HFFc6 (cell line): ENCODE data around the gene MAP1LC3B2. TPM values are rescaled to one million over a fixed set of nuclear protein-coding genes. Genes with fewer than 3 reads are reported as not detected.
A peak's percentile ranks its signal among the peaks of the same experiment; 100 is the strongest.

Experiments used
- DNase-seq: peaks from one replicate; pipeline ENCODE4 v3.0.0-alpha.2; 2018
- H3K27ac Mint-ChIP-seq: 2 replicates; pipeline ENCODE4 v1.8.0; 2020; ENCODE audit warnings: mild to moderate bottlenecking, mixed read lengths
- H3K27me3 Mint-ChIP-seq: 2 replicates; pipeline ENCODE4 v1.8.0; 2021; ENCODE audit warnings: mild to moderate bottlenecking, moderate library complexity, mixed read lengths; ENCODE audit not compliant: insufficient read depth
- H3K36me3 Mint-ChIP-seq: 2 replicates; pipeline ENCODE4 v1.8.0; 2021; ENCODE audit warnings: low read depth, mixed read lengths
- H3K4me1 Mint-ChIP-seq: 2 replicates; pipeline ENCODE4 v1.8.0; 2020; ENCODE audit warnings: low read depth, mixed read lengths
- H3K4me3 Mint-ChIP-seq: 2 replicates; pipeline ENCODE4 v1.8.0; 2020; ENCODE audit warnings: mild to moderate bottlenecking, moderate library complexity, mixed read lengths
- H3K9me3 Mint-ChIP-seq: 2 replicates; pipeline ENCODE4 v1.8.0; 2020; ENCODE audit warnings: mild to moderate bottlenecking, mixed read lengths
- total RNA-seq, 6 experiments: library from RNA; stranded (reverse); fragmentation: NEBNext Ultra II Directional; extraction: Animal tissue kit (Norgen Biotek cat#: 25700); gene quantifications; 2 replicates in 1 of 6; 3 replicates in 5 of 6; pipeline ENCODE4 v1.2.3, GENCODE V29; 2021
- TF ChIP-seq, protein P1 (sequence below): fragments of 200-600 bp; sonication (generic); IDR thresholded peaks from 2 replicates; pipeline ENCODE4 v1.5.0; 2021; ENCODE audit warnings: antibody characterized with exemption, mild to moderate bottlenecking

Gene MAP1LC3B2
- total RNA-seq, 6 experiments from 2014 or later = 1.7 to 3.7 (median 2.9) TPM

DNA sequence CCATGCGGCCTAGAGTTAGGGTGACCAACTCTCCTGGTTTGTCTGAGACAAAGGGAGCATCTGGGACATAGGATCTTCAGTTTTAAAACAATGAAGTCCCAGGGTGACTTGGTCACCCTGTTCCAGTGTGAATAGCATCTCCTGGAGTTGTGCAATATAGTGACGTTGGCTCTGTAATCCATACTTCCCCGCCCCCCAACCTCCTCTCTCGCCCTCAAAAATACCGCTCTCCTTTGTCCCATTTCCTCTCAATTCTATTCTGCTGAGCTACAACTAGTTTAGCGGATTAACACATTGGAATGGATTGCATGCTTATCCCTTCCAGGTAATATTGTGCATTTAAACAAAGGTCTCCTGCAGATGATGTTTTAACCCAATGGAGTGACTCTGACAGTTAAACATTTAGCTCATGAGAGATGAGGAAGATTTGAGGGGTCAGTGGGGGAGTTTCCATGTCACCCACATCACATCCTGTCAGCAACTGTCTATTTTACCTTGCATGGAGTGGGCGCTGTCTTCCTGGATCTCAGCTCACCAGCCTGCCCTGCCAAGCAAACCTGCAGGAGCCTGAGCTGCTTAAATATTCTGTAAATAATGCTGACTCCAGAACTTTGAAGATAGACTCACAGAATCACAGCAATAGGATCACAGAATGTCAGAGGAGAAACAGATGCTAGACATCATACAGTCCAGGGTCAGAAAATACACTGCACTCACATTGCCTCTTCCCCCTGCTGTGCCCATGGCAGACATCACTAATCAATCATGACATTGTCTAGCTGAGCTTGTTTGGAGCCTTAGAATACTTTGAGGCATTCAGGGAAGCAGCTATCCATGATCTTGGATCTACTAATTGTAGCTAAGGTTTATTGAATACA lies 43.0 kb downstream of the MAP1LC3B2 start:
- TF ChIP-seq, protein P1, sequence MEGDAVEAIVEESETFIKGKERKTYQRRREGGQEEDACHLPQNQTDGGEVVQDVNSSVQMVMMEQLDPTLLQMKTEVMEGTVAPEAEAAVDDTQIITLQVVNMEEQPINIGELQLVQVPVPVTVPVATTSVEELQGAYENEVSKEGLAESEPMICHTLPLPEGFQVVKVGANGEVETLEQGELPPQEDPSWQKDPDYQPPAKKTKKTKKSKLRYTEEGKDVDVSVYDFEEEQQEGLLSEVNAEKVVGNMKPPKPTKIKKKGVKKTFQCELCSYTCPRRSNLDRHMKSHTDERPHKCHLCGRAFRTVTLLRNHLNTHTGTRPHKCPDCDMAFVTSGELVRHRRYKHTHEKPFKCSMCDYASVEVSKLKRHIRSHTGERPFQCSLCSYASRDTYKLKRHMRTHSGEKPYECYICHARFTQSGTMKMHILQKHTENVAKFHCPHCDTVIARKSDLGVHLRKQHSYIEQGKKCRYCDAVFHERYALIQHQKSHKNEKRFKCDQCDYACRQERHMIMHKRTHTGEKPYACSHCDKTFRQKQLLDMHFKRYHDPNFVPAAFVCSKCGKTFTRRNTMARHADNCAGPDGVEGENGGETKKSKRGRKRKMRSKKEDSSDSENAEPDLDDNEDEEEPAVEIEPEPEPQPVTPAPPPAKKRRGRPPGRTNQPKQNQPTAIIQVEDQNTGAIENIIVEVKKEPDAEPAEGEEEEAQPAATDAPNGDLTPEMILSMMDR = no peak
- Mint-ChIP-seq H3K9me3 (no peaks in the 10 kb centered on the region), H3K36me3 (no peaks in the 10 kb centered on the region), H3K4me3 (no peak overlapping the region), H3K27ac (peak overlapping the region; percentile 58), H3K4me1 (peaks cover 70% of the 10 kb centered on the region), H3K27me3 (peaks cover 2% of the 10 kb centered on the region)
- no peak for DNase-seq

DNA sequence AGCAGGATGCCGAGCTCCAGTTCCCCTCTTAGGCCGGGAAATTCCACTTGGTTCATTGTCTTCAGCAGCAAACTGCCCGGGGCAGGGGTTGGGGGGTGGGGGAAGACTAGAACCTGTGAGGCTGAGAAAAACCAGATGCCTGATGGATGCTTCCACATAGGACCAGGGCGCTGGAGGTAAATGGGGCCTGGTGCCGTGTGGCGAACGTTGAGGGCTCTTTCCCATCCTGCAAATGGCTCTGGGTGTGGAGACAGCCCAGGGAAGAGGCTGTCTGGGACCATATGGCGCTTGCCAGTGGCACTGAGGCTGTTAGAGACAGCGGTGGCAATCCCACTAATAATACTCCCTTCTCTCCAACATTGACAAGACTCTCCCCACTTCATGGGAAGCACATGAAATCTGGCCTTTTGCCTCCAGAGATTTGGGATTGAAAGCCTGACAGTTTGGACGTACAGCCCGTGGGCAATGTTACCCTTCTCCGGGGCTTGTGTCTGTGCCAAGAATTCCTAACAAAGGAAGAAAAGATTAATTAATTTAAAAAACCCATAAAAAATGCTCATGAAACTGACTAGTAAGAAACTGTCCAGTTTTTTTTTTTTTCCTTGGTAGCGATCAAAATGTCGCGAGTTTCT lies 44.5 kb downstream of the MAP1LC3B2 start:
- Mint-ChIP-seq H3K27me3 (peaks cover 2% of the 10 kb centered on the region), H3K4me3 (no peak overlapping the region; the same call in 1 of the 2 replicates), H3K4me1 (peaks cover 60% of the 10 kb centered on the region), H3K9me3 (no peaks in the 10 kb centered on the region), H3K36me3 (no peaks in the 10 kb centered on the region), H3K27ac (no peak overlapping the region)
- no peak for DNase-seq
- TF ChIP-seq, protein P1 = no peak

- H3K27me3 Mint-ChIP-seq = peaks cover 2% of the 10 kb centered on the region
- no peak for DNase-seq
- H3K4me1 Mint-ChIP-seq = peaks cover 53% of the 10 kb centered on the region
- H3K4me3 Mint-ChIP-seq = peak overlapping the region; percentile 83
- H3K27ac Mint-ChIP-seq = no peak overlapping the region
- no peaks in the 10 kb centered on the region for H3K9me3 Mint-ChIP-seq
- H3K36me3 Mint-ChIP-seq = no peaks in the 10 kb centered on the region
- TF ChIP-seq, protein P1 = no peak
Observed at GRCh38 chr12:116604178-116604895, 45.2 kb downstream of the MAP1LC3B2 start.

DNA sequence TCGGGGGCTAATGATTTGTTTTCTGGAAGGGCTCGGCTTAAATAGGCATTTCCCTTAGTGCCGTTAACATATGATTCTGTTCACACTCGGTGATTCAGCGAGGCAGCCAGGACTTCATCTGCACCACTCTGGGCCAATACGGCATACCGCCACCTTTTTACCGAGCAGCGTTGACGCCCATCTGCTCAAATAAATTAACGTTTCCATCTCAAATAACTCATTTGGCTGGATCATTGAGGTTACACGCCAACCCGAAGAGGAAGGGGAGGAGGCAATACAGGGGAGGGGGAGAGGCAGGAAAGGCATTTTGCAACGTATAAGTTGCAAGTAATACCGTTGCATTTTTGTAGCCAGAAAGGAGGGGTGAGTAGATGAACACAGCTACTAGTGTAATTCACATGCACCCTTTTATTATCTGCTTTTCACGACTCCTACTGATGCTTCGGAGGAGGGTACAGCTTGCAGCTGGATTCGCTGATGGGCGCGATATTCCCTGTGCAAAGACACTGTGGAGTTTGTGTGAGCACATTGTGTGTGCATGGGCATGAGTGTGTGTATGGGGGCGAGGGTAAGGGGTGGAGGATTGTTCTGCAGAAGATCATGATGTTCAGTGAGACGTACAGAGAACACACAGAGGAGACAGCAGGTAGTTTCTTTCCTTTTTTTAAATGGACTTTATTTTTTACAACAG lies 45.9 kb downstream of the MAP1LC3B2 start:
- no peak for DNase-seq
- TF ChIP-seq, protein P1 = no peak
- peak overlapping the region; percentile 83 for H3K4me3 Mint-ChIP-seq
- no peak overlapping the region for H3K27ac Mint-ChIP-seq
- no peaks in the 10 kb centered on the region for H3K9me3 Mint-ChIP-seq
- no peaks in the 10 kb centered on the region for H3K36me3 Mint-ChIP-seq
- H3K27me3 Mint-ChIP-seq = peaks cover 2% of the 10 kb centered on the region
- peaks cover 45% of the 10 kb centered on the region for H3K4me1 Mint-ChIP-seq

GRCh38 chr12:116606397-116606796 lies 47.2 kb downstream of the MAP1LC3B2 start:
- TF ChIP-seq, protein P1 = no peak
- Mint-ChIP-seq H3K27me3 (peaks cover 2% of the 10 kb centered on the region), H3K4me1 (peaks cover 42% of the 10 kb centered on the region), H3K4me3 (no peak overlapping the region), H3K36me3 (no peaks in the 10 kb centered on the region), H3K27ac (no peak overlapping the region), H3K9me3 (no peaks in the 10 kb centered on the region)
- no peak for DNase-seq
